Neuronal stem cell (in vitro differentiated cells): Measurements from ENCODE around the gene TNRC18.

Experiments
- DNase-seq: peaks from one replicate; pipeline ENCODE4 v3.0.0-alpha.2; 2013; ENCODE audit warnings: low spot score
- H2AFZ ChIP-seq: one replicate; pipeline ENCODE4 v1.6.1; 2013; ENCODE audit warnings: mild to moderate bottlenecking, low read length, inconsistent platforms
- H2AK5ac ChIP-seq: 2 replicates; pipeline ENCODE4 v1.6.1; 2013; ENCODE audit warnings: low read depth, mild to moderate bottlenecking, inconsistent platforms, low read length, moderate library complexity, mixed read lengths
- H2BK120ac ChIP-seq: 2 replicates; pipeline ENCODE4 v1.6.1; 2013; ENCODE audit warnings: low read depth, mild to moderate bottlenecking, inconsistent platforms, low read length, moderate library complexity, mixed read lengths
- H2BK12ac ChIP-seq: one replicate; pipeline ENCODE4 v1.6.1; 2013; ENCODE audit warnings: low read length, inconsistent platforms
- H2BK15ac ChIP-seq: 2 replicates; pipeline ENCODE4 v1.6.1; 2013; ENCODE audit warnings: mild to moderate bottlenecking, low read length, inconsistent platforms, mixed read lengths
- H2BK5ac ChIP-seq: one replicate; pipeline ENCODE4 v1.6.1; 2013; ENCODE audit warnings: inconsistent platforms, mild to moderate bottlenecking, low read length, moderate library complexity
- H3K14ac ChIP-seq: one replicate; pipeline ENCODE4 v1.6.1; 2013; ENCODE audit warnings: low read length, inconsistent platforms
- H3K18ac ChIP-seq: 2 replicates; pipeline ENCODE4 v1.6.1; 2013; ENCODE audit warnings: low read length, inconsistent platforms
- H3K23ac ChIP-seq: 2 replicates; pipeline ENCODE4 v1.6.1; 2013; ENCODE audit warnings: low read depth, mild to moderate bottlenecking, mixed read lengths, low read length, inconsistent platforms; ENCODE audit not compliant: poor library complexity
- H3K27ac ChIP-seq: replicated peaks from 3 replicates; pipeline ENCODE4 v1.5.1; 2013; ENCODE audit warnings: low read length, inconsistent platforms
- H3K27me3 ChIP-seq, 3 experiments: 2 replicates each; pipeline ENCODE4 v1.6.1; 2013; ENCODE audit warnings: low read length in 3 of 3, mild to moderate bottlenecking in 2 of 3, inconsistent platforms in 1 of 3, low read depth in 1 of 3, mixed read lengths in 1 of 3, moderate library complexity in 1 of 3; ENCODE audit not compliant: control insufficient read depth in 3 of 3, insufficient read depth in 3 of 3
- H3K36me3 ChIP-seq, 2 donors: replicated peaks in 1 of 2; 2 replicates each; pipeline ENCODE4 v1.6.1; 2013; ENCODE audit warnings: low read length in 2 of 2; ENCODE audit not compliant: control insufficient read depth in 2 of 2, insufficient read depth in 2 of 2
- H3K4ac ChIP-seq: 2 replicates; pipeline ENCODE4 v1.6.1; 2013; ENCODE audit warnings: inconsistent platforms, mild to moderate bottlenecking, low read length, moderate library complexity
- H3K4me1 ChIP-seq, 2 donors: 1 replicate in 1 of 2; 2 replicates in 1 of 2; pipeline ENCODE4 v1.6.1; 2013; ENCODE audit warnings: low read length in 2 of 2, low read depth in 1 of 2; ENCODE audit not compliant: control insufficient read depth in 2 of 2, insufficient read depth in 1 of 2
- H3K4me2 ChIP-seq: one replicate; pipeline ENCODE4 v1.6.1; 2013; ENCODE audit warnings: mild to moderate bottlenecking, low read length, inconsistent platforms; ENCODE audit not compliant: insufficient read depth, poor library complexity, severe bottlenecking
- H3K4me3 ChIP-seq, 2 donors: 2 replicates each; pipeline ENCODE4 v1.5.1; 2013; ENCODE audit warnings: low read length in 2 of 2, mild to moderate bottlenecking in 2 of 2, inconsistent platforms in 1 of 2, moderate library complexity in 1 of 2
- H3K79me1 ChIP-seq: one replicate; pipeline ENCODE4 v1.6.1; 2013; ENCODE audit warnings: low read depth, mild to moderate bottlenecking, inconsistent platforms, low read length, moderate library complexity
- H3K9ac ChIP-seq: one replicate; pipeline ENCODE4 v1.6.1; 2013; ENCODE audit warnings: mild to moderate bottlenecking, low read depth, low read length, inconsistent platforms; ENCODE audit not compliant: poor library complexity
- H3K9me3 ChIP-seq, 2 donors: replicated peaks in 1 of 2; 2 replicates each; pipeline versions ENCODE3 to v1.6.1; 2013; ENCODE audit warnings: low read length in 2 of 2, mild to moderate bottlenecking in 2 of 2, inconsistent platforms in 1 of 2, low read depth in 1 of 2, mixed read lengths in 1 of 2, moderate library complexity in 1 of 2; ENCODE audit not compliant: control insufficient read depth in 2 of 2, insufficient read depth in 1 of 2
- H4K8ac ChIP-seq: one replicate; pipeline ENCODE4 v1.6.1; 2013; ENCODE audit warnings: low read depth, mild to moderate bottlenecking, inconsistent platforms, low read length, moderate library complexity
- H4K91ac ChIP-seq: one replicate; pipeline ENCODE4 v1.6.1; 2013; ENCODE audit warnings: low read length, low read depth, mild to moderate bottlenecking, inconsistent platforms; ENCODE audit not compliant: poor library complexity
- WGBS, 2 donors: extraction: QIAGEN DNeasy Blood & Tissue Kit; methylation state at CpG; one replicate each; pipeline ENCODE4 v1.1.7; 2013; ENCODE audit warnings: missing lambda C conversion rate in 2 of 2, mixed read lengths in 1 of 2; ENCODE audit not compliant: insufficient read length in 2 of 2, insufficient replicate concordance in 1 of 2; ENCODE audit errors: extremely low coverage in 2 of 2; 5-methylcytosine and 5-hydroxymethylcytosine counted together

The TNRC18 gene

GRCh38 chr7:5375925-5376324 is 47.7 kb downstream of the TNRC18 start:
- H3K4me1 ChIP-seq = no peaks in the 10 kb centered on the region
- H3K4me3 ChIP-seq = no peak overlapping the region
- no peak overlapping the region for H2AFZ ChIP-seq
- no peak overlapping the region for H3K18ac ChIP-seq
- no peak overlapping the region for H2BK12ac ChIP-seq
- no peak overlapping the region for H2BK5ac ChIP-seq
- no CpG with 5 or more reads among the region's 20 CpGs for WGBS, 2 donors
- H3K27me3 ChIP-seq = no peaks in the 10 kb centered on the region
- H3K9me3 ChIP-seq = no peaks in the 10 kb centered on the region
- H3K14ac ChIP-seq = no peak overlapping the region
- DNase-seq = no peak
- H2AK5ac ChIP-seq = no peak overlapping the region
- H4K8ac ChIP-seq = no peak overlapping the region
- no peak overlapping the region for H3K4me2 ChIP-seq
- H4K91ac ChIP-seq = no peak overlapping the region
- peaks cover 21 to 80% of the 10 kb centered on the region in 2 donors for H3K36me3 ChIP-seq
- no peak overlapping the region for H2BK120ac ChIP-seq
- H3K27ac ChIP-seq = no peak overlapping the region
- peak overlapping the region; percentile 80 for H3K23ac ChIP-seq
- H3K4ac ChIP-seq = no peak overlapping the region
- no peak overlapping the region for H2BK15ac ChIP-seq
- H3K9ac ChIP-seq = no peak overlapping the region
- peaks cover 27% of the 10 kb centered on the region for H3K79me1 ChIP-seq

DNA sequence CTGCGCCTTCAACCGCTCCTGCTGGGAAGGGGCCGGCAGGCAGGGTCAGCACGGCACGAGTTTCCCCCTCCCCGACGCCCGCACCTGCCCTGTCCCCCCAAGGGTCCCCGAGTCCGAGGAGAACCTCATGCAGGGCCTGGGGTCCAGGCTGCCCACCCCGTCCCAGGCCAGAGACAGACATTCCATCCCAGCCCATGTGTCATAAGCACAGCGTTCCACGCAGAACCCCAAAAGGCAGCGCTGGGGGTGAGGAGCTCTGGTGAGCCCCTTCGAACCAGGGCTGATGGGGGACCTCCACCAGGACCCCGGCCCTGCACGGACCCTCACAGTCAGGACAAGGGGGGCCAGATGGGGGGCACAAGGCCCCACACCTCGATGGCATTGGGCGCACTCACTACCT is 49.2 kb downstream of the TNRC18 start:
- no peak overlapping the region for H3K27ac ChIP-seq
- no peak overlapping the region for H3K9ac ChIP-seq
- H3K14ac ChIP-seq = no peak overlapping the region
- H4K91ac ChIP-seq = no peak overlapping the region
- H2AK5ac ChIP-seq = no peak overlapping the region
- peaks cover 0 to 2% of the 10 kb centered on the region in 2 donors for H3K9me3 ChIP-seq
- no peak overlapping the region for H2BK15ac ChIP-seq
- H3K18ac ChIP-seq = no peak overlapping the region
- H2BK12ac ChIP-seq = no peak overlapping the region
- no peak overlapping the region for H3K23ac ChIP-seq
- no peak overlapping the region for H3K4me3 ChIP-seq
- H4K8ac ChIP-seq = no peak overlapping the region
- H3K79me1 ChIP-seq = peaks cover 22% of the 10 kb centered on the region
- H2AFZ ChIP-seq = no peak overlapping the region
- H3K27me3 ChIP-seq = no peaks in the 10 kb centered on the region
- no peak overlapping the region for H3K4ac ChIP-seq
- DNase-seq = no peak
- H2BK120ac ChIP-seq = no peak overlapping the region
- H2BK5ac ChIP-seq = peak overlapping the region; percentile 82
- no peaks in the 10 kb centered on the region for H3K4me1 ChIP-seq
- no CpG with 5 or more reads among the region's 19 CpGs for WGBS, 2 donors
- H3K4me2 ChIP-seq = no peak overlapping the region
- H3K36me3 ChIP-seq = peaks cover 30 to 87% of the 10 kb centered on the region in 2 donors

GRCh38 chr7:5373300-5373699 is 50.3 kb downstream of the TNRC18 start:
- Histone ChIP-seq H3K36me3 (peaks cover 33 to 92% of the 10 kb centered on the region in 2 donors), H3K4ac (no peak overlapping the region), H3K27me3 (no peaks in the 10 kb centered on the region), H2BK5ac (no peak overlapping the region), H3K9ac (no peak overlapping the region), H2AK5ac (no peak overlapping the region), H3K18ac (no peak overlapping the region), H3K27ac (no peak overlapping the region), H3K4me2 (no peak overlapping the region), H4K8ac (no peak overlapping the region), H2BK120ac (no peak overlapping the region), H4K91ac (no peak overlapping the region), H3K14ac (no peak overlapping the region), H3K9me3 (peaks cover 0 to 2% of the 10 kb centered on the region in 2 donors), H2BK15ac (no peak overlapping the region), H2AFZ (no peak overlapping the region), H3K79me1 (peaks cover 21% of the 10 kb centered on the region), H3K23ac (no peak overlapping the region), H3K4me3 (no peak overlapping the region), H3K4me1 (no peaks in the 10 kb centered on the region), H2BK12ac (no peak overlapping the region)
- no peak for DNase-seq
- WGBS, 2 donors = no CpG with 5 or more reads among the region's 6 CpGs

- Histone ChIP-seq H3K79me1 (peaks cover 15% of the 10 kb centered on the region), H3K23ac (peak overlapping the region; percentile 65), H2AFZ (no peak overlapping the region), H2BK120ac (no peak overlapping the region), H3K9me3 (peaks cover 0 to 2% of the 10 kb centered on the region in 2 donors), H4K8ac (no peak overlapping the region), H2BK12ac (no peak overlapping the region), H3K4ac (no peak overlapping the region), H3K4me3 (no peak overlapping the region), H2AK5ac (no peak overlapping the region), H3K4me2 (no peak overlapping the region), H3K14ac (no peak overlapping the region), H3K18ac (no peak overlapping the region), H2BK5ac (no peak overlapping the region), H2BK15ac (no peak overlapping the region), H3K27ac (no peak overlapping the region), H4K91ac (no peak overlapping the region), H3K4me1 (no peaks in the 10 kb centered on the region), H3K9ac (no peak overlapping the region), H3K36me3 (peaks cover 29 to 82% of the 10 kb centered on the region in 2 donors), H3K27me3 (no peaks in the 10 kb centered on the region)
- no peak for DNase-seq
- WGBS, 2 donors = no CpG with 5 or more reads among the region's 55 CpGs
These were observed 52.9 kb downstream of the TNRC18 start for GRCh38 chr7:5370454-5371353.
